ENCODE measurements around the gene TM2D3. TPM values are rescaled to one million over a fixed set of nuclear protein-coding genes. Genes with fewer than 3 reads are reported as not detected.

Gene TM2D3
- total RNA-seq, 1 donor from 2014 or later: 50.7 TPM

DNA sequence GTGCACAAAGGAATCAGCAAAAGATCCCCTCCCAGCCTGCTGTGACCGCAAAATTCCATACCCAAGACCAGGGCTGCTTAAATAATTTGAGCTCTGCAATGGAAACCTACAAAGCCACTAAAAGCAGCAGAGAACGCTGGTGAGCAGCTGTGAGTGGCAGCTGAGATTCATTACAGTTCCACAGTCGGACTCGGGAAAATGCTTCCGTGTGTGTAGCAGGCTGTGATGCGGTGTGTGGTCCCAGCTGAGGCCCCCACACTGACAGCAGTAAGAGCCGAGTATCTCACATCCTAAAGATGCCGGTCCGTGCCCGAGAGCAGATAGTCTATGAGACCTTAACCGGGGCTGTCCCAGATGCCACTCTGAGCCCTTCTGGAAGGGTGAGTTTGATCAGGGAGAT lies 37.4 kb downstream of the TM2D3 start:
- peaks cover 47% of the 10 kb centered on the region for H3K4me1 Mint-ChIP-seq
- no peak overlapping the region for H3K27ac Mint-ChIP-seq (ENCODE audit: unreplicated experiment)
- H3K9me3 Mint-ChIP-seq: no peaks in the 10 kb centered on the region
- no peaks in the 10 kb centered on the region for H3K27me3 Mint-ChIP-seq (ENCODE audit: low read depth)
- no peak for TF ChIP-seq CTCF (conservative IDR thresholded peaks at IDR 0.05)
- no peak for DNase-seq (ENCODE audit: low read depth, low spot score)
- H3K36me3 Mint-ChIP-seq (ENCODE audit: low read depth): no peaks in the 10 kb centered on the region
- H3K4me3 Mint-ChIP-seq: no peak overlapping the region

DNA sequence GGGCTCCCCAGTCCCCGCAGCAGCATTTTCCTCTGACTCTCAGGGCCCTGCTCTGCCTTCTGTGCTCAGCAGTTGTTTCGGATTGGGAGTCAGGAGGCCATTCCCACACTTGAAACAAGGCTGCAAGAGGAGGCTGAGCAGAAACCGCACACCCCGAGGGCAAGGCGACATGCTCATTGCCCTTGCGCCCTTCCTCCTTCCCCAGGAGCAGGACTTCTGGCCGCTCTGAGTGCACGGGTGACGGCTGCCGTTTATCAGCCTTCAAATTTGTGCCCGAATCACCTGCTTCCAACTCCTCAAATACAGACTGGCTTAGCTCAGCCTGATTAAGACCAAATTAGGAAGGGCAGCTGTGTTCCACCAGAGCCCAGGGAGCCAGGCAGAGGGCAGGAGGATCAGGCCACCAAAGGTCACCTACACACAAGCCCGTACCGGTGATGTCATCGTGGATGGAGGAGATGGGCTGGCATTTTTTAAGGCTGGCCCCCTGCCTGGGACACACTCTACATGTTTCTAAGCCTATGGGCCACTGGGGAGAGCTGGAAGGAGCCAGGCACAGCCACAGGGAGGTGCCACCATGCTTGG lies 38.1 kb downstream of the TM2D3 start:
- no peak for TF ChIP-seq CTCF (conservative IDR thresholded peaks at IDR 0.05)
- peaks cover 47% of the 10 kb centered on the region for H3K4me1 Mint-ChIP-seq
- no peaks in the 10 kb centered on the region for H3K27me3 Mint-ChIP-seq (ENCODE audit: low read depth)
- no peaks in the 10 kb centered on the region for H3K36me3 Mint-ChIP-seq (ENCODE audit: low read depth)
- no peak for DNase-seq (ENCODE audit: low read depth, low spot score)
- H3K27ac Mint-ChIP-seq (ENCODE audit: unreplicated experiment): peak overlapping the region; percentile 72
- H3K4me3 Mint-ChIP-seq: peak overlapping the region; percentile 44
- H3K9me3 Mint-ChIP-seq: no peaks in the 10 kb centered on the region

- Mint-ChIP-seq H3K27ac (ENCODE audit: unreplicated experiment) (no peak overlapping the region), H3K9me3 (no peaks in the 10 kb centered on the region), H3K27me3 (ENCODE audit: low read depth) (no peaks in the 10 kb centered on the region), H3K4me1 (peaks cover 44% of the 10 kb centered on the region), H3K4me3 (no peak overlapping the region), H3K36me3 (ENCODE audit: low read depth) (no peaks in the 10 kb centered on the region)
- no peak for DNase-seq (ENCODE audit: low read depth, low spot score)
- no peak for TF ChIP-seq CTCF (conservative IDR thresholded peaks at IDR 0.05)
These were observed 38.8 kb downstream of the TM2D3 start for GRCh38 chr15:101613130-101614000.

DNA sequence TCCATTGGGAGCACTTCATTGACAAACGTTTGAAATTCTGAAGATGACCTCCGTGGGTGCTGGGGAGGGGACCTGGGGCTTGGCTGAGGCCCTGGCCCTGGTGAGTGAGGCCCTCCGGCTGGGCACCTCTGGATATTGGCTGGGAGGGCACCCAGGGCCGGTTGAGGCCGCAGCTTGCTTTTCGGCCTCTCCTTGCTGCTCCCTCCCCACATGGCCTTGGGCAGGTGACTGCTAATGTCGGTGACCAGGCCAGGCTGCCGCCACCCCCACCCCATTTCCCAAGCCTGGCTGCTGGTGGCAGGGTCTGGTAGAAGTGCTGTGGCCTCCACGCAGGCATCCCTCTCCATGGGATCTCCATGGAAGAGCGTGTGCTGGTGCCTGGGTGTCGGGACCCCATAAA lies 39.5 kb downstream of the TM2D3 start:
- Mint-ChIP-seq H3K27ac (ENCODE audit: unreplicated experiment) (no peak overlapping the region), H3K9me3 (no peaks in the 10 kb centered on the region), H3K27me3 (ENCODE audit: low read depth) (no peaks in the 10 kb centered on the region), H3K4me1 (peaks cover 47% of the 10 kb centered on the region), H3K36me3 (ENCODE audit: low read depth) (no peaks in the 10 kb centered on the region), H3K4me3 (no peak overlapping the region)
- no peak for DNase-seq (ENCODE audit: low read depth, low spot score)
- no peak for TF ChIP-seq CTCF (conservative IDR thresholded peaks at IDR 0.05)

- Mint-ChIP-seq H3K36me3 (ENCODE audit: low read depth) (no peaks in the 10 kb centered on the region), H3K27me3 (ENCODE audit: low read depth) (no peaks in the 10 kb centered on the region), H3K4me1 (peaks cover 48% of the 10 kb centered on the region)
These were observed 40.4 kb downstream of the TM2D3 start for GRCh38 chr15:101611580-101612299.

More at GRCh38 chr15:101611580-101612299, 40.4 kb downstream of the TM2D3 start:
- DNase-seq (ENCODE audit: low read depth, low spot score): no peak
- no peak overlapping the region for H3K4me3 Mint-ChIP-seq
- no peaks in the 10 kb centered on the region for H3K9me3 Mint-ChIP-seq
- no peak for TF ChIP-seq CTCF (conservative IDR thresholded peaks at IDR 0.05)
- no peak overlapping the region for H3K27ac Mint-ChIP-seq (ENCODE audit: unreplicated experiment)

Data from neural crest cell (in vitro differentiated cells).